Measurements from ENCODE around the gene DHX29. TPM values are rescaled to one million over a fixed set of nuclear protein-coding genes. Genes with fewer than 3 reads are reported as not detected.

The DHX29 gene
- total RNA-seq, 1 experiment from 2014 or later: 30.3 TPM

- no peak overlapping the region for H3K18ac ChIP-seq (ENCODE audit: insufficient read length, low read depth, low read length)
- no peaks in the 10 kb centered on the region for H3K79me1 ChIP-seq (ENCODE audit: insufficient read depth, low read depth, low read length, poor library complexity, severe bottlenecking)
- no peak overlapping the region for H4K5ac ChIP-seq (ENCODE audit: insufficient read length, low read depth, low read length)
- H4K91ac ChIP-seq (ENCODE audit: insufficient read length, low read depth, low read length): no peak overlapping the region
- no CpG with 5 or more reads among the region's 8 CpGs for WGBS (ENCODE audit: extremely low coverage, insufficient read length, low lambda C conversion rate)
- peaks cover 29% of the 10 kb centered on the region for H3K23me2 ChIP-seq (ENCODE audit: insufficient read length, low read depth, low read length, poor library complexity, severe bottlenecking)
- no peak overlapping the region for H2BK12ac ChIP-seq (ENCODE audit: insufficient read length, low read depth, low read length)
- no peak overlapping the region for H3K14ac ChIP-seq (ENCODE audit: insufficient read depth, low read length)
- no peak overlapping the region for H2AFZ ChIP-seq (ENCODE audit: low read length)
- no peak overlapping the region for H2BK5ac ChIP-seq (ENCODE audit: insufficient read length, low read length)
- no peaks in the 10 kb centered on the region for H3K9me3 ChIP-seq (ENCODE audit: control insufficient read depth, low read depth, low read length)
- no peak overlapping the region for H3K56ac ChIP-seq (ENCODE audit: insufficient read length, low read depth, low read length)
- no peak overlapping the region for H3K27ac ChIP-seq (ENCODE audit: insufficient read length, low read depth, low read length)
- peaks cover 3 to 11% of the 10 kb centered on the region in 2 experiments for H3K9me3 Mint-ChIP-seq
- H4K8ac ChIP-seq (replicated peaks; ENCODE audit: insufficient read length, low read depth, low read length): no peak overlapping the region
- H3K27ac Mint-ChIP-seq: no peak overlapping the region
- no peaks in the 10 kb centered on the region for H3K4me1 ChIP-seq (ENCODE audit: insufficient read depth, low read length)
- no peak overlapping the region for H2BK15ac ChIP-seq (ENCODE audit: low read depth, low read length)
- peaks cover 4% of the 10 kb centered on the region for H4K20me1 ChIP-seq (ENCODE audit: control insufficient read depth, insufficient read depth, insufficient read length)
- TF ChIP-seq CTCF (conservative IDR thresholded peaks at IDR 0.05): no peak
- H3K4me2 ChIP-seq (ENCODE audit: insufficient read depth, insufficient read length, low read length): no peak overlapping the region
- DNase-seq: no peak
- H3K9ac ChIP-seq (ENCODE audit: extremely low read depth, insufficient read length, low read length): no peak overlapping the region
- H3K4me3 Mint-ChIP-seq: no peak overlapping the region; a peak in 1 of 5 replicates
- H3K4me1 Mint-ChIP-seq: peaks cover 31 to 40% of the 10 kb centered on the region in 2 experiments
- H3T11ph ChIP-seq (ENCODE audit: low read length): no peak overlapping the region
- peaks cover 0 to 2% (median 0%) of the 10 kb centered on the region in 3 experiments; a peak in 2 of 7 replicates for H3K36me3 Mint-ChIP-seq (ENCODE audit: insufficient read depth in 1 of 3, low read depth in 3 of 3)
- H3K23ac ChIP-seq (ENCODE audit: insufficient read length, low read depth, low read length): no peak overlapping the region
- H3K27me3 ChIP-seq (ENCODE audit: insufficient read depth, low read length): peaks cover 85% of the 10 kb centered on the region
- H2BK120ac ChIP-seq (ENCODE audit: low read depth, low read length, poor library complexity, severe bottlenecking): no peak overlapping the region
- no peaks in the 10 kb centered on the region for H3K79me2 ChIP-seq (ENCODE audit: insufficient read depth, low read length)
- H2AK5ac ChIP-seq (ENCODE audit: insufficient read length, low read length): no peak overlapping the region
- H3K4ac ChIP-seq (ENCODE audit: low read depth, low read length): no peak overlapping the region
- H3K27me3 Mint-ChIP-seq (ENCODE audit: low read depth): peaks cover 96% of the 10 kb centered on the region
- H2BK20ac ChIP-seq (ENCODE audit: low read depth, low read length, poor library complexity, severe bottlenecking): no peak overlapping the region
These were observed 77.3 kb downstream of the DHX29 start for GRCh38 chr5:55230086-55230629.

Data from H9 (cell line).